HFF-Myc (cell line): ENCODE results near the gene ALLC.

ENCODE experiments used
- DNase-seq: peaks from one replicate; pipeline ENCODE4 v3.0.0-alpha.2; 2011; ENCODE audit warnings: low read depth; ENCODE audit errors: extremely low read depth
- H3K4me3 ChIP-seq: replicated peaks from 2 replicates; pipeline ENCODE4 v1.5.1; 2011; ENCODE audit warnings: low read depth, mild to moderate bottlenecking, control low read depth, low read length
- TF ChIP-seq, protein P1 (sequence below): IDR thresholded peaks from 2 replicates; pipeline ENCODE4 v1.5.1; 2012; ENCODE audit warnings: mild to moderate bottlenecking, low read depth, low read length, control low read depth; ENCODE audit errors: missing control alignments

Gene ALLC

DNA sequence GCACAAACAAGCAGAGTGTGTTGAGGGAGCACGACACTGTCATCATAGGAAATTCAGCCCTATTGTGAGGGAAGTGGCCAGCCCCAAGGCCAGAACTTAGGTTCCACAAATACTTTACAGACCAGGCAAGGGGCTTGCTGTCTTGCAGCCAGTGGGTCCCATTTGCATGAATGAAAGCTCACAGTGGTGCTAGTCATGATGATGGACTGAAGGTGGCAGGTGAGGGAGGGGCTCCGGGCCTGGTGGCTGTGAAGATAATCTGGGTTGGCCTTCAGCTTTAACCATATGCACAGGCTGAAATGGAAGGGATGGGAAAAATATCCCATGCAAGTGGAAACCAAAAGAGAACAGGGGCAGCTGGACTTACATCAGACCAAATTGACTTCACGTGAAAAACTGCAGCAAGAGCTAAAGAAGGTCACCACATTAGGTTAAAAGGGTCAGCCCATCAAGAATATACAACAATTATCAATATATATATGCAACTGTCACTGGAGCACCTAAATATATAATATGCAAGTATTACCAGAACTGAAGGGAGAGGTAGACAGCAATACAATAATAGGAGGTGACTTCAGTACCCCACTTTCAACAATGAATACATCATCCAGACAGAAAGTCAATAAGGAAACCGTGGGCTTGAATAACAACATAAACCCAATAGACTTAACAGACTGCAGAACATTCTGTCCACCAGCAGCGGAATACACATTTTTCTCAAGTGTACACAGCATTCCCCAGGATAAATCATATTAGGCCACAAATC is 84.9 kb downstream of the ALLC start:
- TF ChIP-seq, protein P1, sequence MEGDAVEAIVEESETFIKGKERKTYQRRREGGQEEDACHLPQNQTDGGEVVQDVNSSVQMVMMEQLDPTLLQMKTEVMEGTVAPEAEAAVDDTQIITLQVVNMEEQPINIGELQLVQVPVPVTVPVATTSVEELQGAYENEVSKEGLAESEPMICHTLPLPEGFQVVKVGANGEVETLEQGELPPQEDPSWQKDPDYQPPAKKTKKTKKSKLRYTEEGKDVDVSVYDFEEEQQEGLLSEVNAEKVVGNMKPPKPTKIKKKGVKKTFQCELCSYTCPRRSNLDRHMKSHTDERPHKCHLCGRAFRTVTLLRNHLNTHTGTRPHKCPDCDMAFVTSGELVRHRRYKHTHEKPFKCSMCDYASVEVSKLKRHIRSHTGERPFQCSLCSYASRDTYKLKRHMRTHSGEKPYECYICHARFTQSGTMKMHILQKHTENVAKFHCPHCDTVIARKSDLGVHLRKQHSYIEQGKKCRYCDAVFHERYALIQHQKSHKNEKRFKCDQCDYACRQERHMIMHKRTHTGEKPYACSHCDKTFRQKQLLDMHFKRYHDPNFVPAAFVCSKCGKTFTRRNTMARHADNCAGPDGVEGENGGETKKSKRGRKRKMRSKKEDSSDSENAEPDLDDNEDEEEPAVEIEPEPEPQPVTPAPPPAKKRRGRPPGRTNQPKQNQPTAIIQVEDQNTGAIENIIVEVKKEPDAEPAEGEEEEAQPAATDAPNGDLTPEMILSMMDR = no peak
- no peak overlapping the region for H3K4me3 ChIP-seq

GRCh38 chr2:3743951-3744555 is 86.1 kb downstream of the ALLC start:
- TF ChIP-seq, protein P1 = no peak
- no peak for DNase-seq
- no peak overlapping the region for H3K4me3 ChIP-seq

More for the DNA sequence above, 84.9 kb downstream of the ALLC start:
- DNase-seq = no peak

- TF ChIP-seq, protein P1 = no peak
- DNase-seq = no peak
- H3K4me3 ChIP-seq = no peak overlapping the region
Measured at GRCh38 chr2:3745920-3746319, 87.9 kb downstream of the ALLC start.

DNA sequence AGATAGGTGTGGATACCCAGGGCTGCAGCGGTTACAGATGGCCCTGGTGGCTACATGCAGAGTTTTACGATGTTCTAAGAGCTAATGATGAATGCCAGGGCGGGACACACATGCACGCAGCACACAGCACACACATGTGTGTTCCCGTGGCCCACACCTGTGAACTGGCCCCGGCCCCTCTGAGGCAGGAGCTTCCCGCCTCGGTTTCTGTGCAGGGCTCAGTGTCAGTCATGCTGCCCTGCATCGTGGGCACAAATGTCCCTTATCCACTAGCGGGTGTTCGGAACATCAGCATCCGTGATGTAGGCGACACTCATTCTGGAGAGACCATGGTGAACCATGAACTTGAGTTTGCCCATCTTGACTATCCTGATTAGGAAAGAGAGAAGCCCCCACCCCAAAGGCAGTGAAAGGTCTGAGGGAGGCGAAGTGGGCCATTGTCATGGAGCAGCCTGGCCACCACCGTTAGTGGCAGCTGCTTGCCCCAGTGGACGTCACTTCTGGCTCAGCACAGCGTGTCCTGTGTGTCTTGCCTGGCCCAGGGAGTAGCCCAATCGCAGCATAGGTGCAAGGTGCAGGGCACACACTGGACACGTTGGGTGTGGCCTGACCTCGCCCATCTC is 89.1 kb downstream of the ALLC start:
- TF ChIP-seq, protein P1 = no peak

DNA sequence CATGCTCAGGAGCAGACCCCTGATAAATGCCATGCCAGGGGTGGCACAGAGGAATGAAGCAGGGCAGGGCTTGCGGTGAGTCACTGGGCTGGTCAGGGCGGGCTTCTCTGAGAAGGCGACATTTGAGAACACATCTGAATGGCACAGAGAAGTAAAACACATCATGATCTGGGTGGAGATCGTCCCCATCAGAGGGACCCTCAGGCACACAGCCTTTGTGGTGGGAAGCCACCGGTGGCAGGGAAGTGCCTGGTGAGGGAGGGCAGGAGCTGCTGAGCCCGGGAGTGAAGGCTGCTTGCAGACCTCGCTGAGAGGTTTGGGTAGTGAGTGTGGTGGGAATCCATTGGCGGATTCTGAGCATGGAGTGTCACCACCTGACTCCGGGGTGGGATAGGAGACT is 89.8 kb downstream of the ALLC start:
- H3K4me3 ChIP-seq = no peak overlapping the region
- TF ChIP-seq, protein P1 = no peak
- DNase-seq = no peak

More for the DNA sequence above, 89.1 kb downstream of the ALLC start:
- DNase-seq = no peak
- H3K4me3 ChIP-seq = no peak overlapping the region

GRCh38 chr2:3749201-3749600 is 91.2 kb downstream of the ALLC start:
- H3K4me3 ChIP-seq = no peak overlapping the region
- DNase-seq = no peak
- TF ChIP-seq, protein P1 = no peak
